HG03565 (cell line): ENCODE measurements around the gene SF3B3.

ENCODE experiments used
- ATAC-seq: cut with Tn5 transposase; IDR thresholded peaks from one replicate; pipeline ENCODE4 v1.9.1; 2021; ENCODE audit warnings: mild to moderate bottlenecking, moderate library complexity; ENCODE audit not compliant: unreplicated experiment

Gene SF3B3

GRCh38 chr16:70561623-70562022 is 38.0 kb downstream of the SF3B3 start:
- ATAC-seq, result no peak

- ATAC-seq, result no peak
These were observed 40.0 kb downstream of the SF3B3 start for GRCh38 chr16:70563636-70564035.

- ATAC-seq, result no peak
These were observed 41.4 kb downstream of the SF3B3 start for GRCh38 chr16:70565053-70565452.

GRCh38 chr16:70568601-70569237 is 45.1 kb downstream of the SF3B3 start:
- ATAC-seq, result no peak

- ATAC-seq, result no peak
These were observed 46.1 kb downstream of the SF3B3 start for GRCh38 chr16:70569752-70570151.

- ATAC-seq, result no peak
These were observed 47.5 kb downstream of the SF3B3 start for GRCh38 chr16:70570967-70571570.

- ATAC-seq, result no peak
These were observed 48.0 kb downstream of the SF3B3 start for GRCh38 chr16:70571623-70572022.

- ATAC-seq, result no peak
These were observed 48.7 kb downstream of the SF3B3 start for GRCh38 chr16:70572050-70572925.

GRCh38 chr16:70572926-70573270 is 49.3 kb downstream of the SF3B3 start:
- ATAC-seq, result no peak

GRCh38 chr16:70573451-70574121 is 50.0 kb downstream of the SF3B3 start:
- no peak for ATAC-seq

- ATAC-seq, result no peak
These were observed 51.1 kb downstream of the SF3B3 start for GRCh38 chr16:70574595-70575271.

GRCh38 chr16:70575376-70575775 is 51.8 kb downstream of the SF3B3 start:
- no peak for ATAC-seq

- peak; percentile 84 for ATAC-seq
These were observed 53.0 kb downstream of the SF3B3 start for GRCh38 chr16:70576431-70577255.

GRCh38 chr16:70577256-70577698 is 53.7 kb downstream of the SF3B3 start:
- no peak for ATAC-seq

- ATAC-seq, result no peak
These were observed 54.4 kb downstream of the SF3B3 start for GRCh38 chr16:70578035-70578434.

- ATAC-seq, result no peak
These were observed 55.6 kb downstream of the SF3B3 start for GRCh38 chr16:70579248-70579647.

- ATAC-seq, result no peak
These were observed 56.3 kb downstream of the SF3B3 start for GRCh38 chr16:70579648-70580630.

- no peak for ATAC-seq
These were observed 58.8 kb downstream of the SF3B3 start for GRCh38 chr16:70582280-70582978.
